ENCODE results near the gene ABCB10. TPM values are rescaled to one million over a fixed set of nuclear protein-coding genes. Genes with fewer than 3 reads are reported as not detected.

The ABCB10 gene
- total RNA-seq, 1 donor from 2014 or later: 16.4 TPM

DNA sequence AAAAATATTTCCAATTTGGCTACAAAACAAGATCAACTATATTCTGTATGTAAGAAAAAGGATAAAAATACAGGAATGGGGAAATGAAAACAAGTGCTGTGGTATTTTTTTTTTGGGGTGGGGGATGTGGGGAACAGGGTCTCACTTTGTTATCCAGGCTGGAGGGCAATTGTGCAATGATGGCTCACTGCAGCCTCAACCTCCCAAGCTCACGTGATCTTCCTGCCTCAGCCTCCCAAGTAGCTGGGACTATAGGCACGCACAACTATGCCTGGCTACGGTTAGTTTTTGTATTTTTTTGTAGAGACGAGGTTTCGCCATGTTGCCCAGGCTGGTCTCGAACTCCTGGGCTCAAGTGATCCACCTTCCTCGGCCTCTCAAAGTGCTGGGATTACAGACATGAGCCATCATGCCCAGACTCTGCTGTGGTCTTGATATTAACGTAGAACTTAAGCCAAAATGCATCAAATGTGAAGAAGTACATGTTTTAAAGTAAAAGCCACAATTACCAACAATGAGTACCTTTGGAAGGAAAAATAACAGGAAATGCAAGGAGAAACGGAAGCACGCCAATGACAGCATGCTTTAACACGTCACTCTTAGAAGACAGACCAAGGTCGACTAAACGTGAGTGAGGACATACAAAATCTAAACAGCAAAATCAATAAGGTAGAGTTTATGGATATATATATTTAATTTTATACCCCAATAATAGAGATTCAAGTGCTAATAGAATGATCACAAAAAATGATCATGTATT lies 8.8 kb upstream of the ABCB10 start:
- DNase-seq (ENCODE audit: low read depth) (no peak), FAIRE-seq (no peak)
- H3K79me2 ChIP-seq (ENCODE audit: insufficient read depth, low read length): no peaks in the 10 kb centered on the region
- no peaks in the 10 kb centered on the region for H3K9me3 ChIP-seq (ENCODE audit: insufficient read depth, low read depth, low read length)
- TF ChIP-seq, protein P1, sequence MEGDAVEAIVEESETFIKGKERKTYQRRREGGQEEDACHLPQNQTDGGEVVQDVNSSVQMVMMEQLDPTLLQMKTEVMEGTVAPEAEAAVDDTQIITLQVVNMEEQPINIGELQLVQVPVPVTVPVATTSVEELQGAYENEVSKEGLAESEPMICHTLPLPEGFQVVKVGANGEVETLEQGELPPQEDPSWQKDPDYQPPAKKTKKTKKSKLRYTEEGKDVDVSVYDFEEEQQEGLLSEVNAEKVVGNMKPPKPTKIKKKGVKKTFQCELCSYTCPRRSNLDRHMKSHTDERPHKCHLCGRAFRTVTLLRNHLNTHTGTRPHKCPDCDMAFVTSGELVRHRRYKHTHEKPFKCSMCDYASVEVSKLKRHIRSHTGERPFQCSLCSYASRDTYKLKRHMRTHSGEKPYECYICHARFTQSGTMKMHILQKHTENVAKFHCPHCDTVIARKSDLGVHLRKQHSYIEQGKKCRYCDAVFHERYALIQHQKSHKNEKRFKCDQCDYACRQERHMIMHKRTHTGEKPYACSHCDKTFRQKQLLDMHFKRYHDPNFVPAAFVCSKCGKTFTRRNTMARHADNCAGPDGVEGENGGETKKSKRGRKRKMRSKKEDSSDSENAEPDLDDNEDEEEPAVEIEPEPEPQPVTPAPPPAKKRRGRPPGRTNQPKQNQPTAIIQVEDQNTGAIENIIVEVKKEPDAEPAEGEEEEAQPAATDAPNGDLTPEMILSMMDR (IDR thresholded peaks at IDR 0.05; ENCODE audit: insufficient read depth, low read depth, low read length): no peak
- no peak for TF ChIP-seq EZH2 (IDR thresholded peaks at IDR 0.05; ENCODE audit: insufficient read depth, low read length)
- Mint-ChIP-seq H3K4me3 (ENCODE audit: unreplicated experiment) (no peak overlapping the region), H3K27me3 (ENCODE audit: low read depth, unreplicated experiment) (no peaks in the 10 kb centered on the region), H3K9me3 (ENCODE audit: unreplicated experiment) (no peaks in the 10 kb centered on the region), H3K4me1 (ENCODE audit: low read depth, unreplicated experiment) (peaks cover 11% of the 10 kb centered on the region), H3K27ac (ENCODE audit: unreplicated experiment) (no peak overlapping the region), H3K36me3 (ENCODE audit: low read depth, unreplicated experiment) (no peaks in the 10 kb centered on the region)
- no peaks in the 10 kb centered on the region for H4K20me1 ChIP-seq (ENCODE audit: insufficient read depth, low read length)
- no peak overlapping the region for H3K27ac ChIP-seq (ENCODE audit: low read depth, low read length)
- H3K4me1 ChIP-seq (ENCODE audit: insufficient read depth, low read length): no peaks in the 10 kb centered on the region
- H3K27me3 ChIP-seq (ENCODE audit: insufficient read depth, low read length): peaks cover 2% of the 10 kb centered on the region
- H2AFZ ChIP-seq (ENCODE audit: low read depth, low read length): no peak overlapping the region
- H3K4me2 ChIP-seq (ENCODE audit: low read length): no peak overlapping the region
- H3K4me3 ChIP-seq (ENCODE audit: insufficient read depth, low read depth, low read length): no peak overlapping the region
- H3K9ac ChIP-seq (ENCODE audit: low read length): no peak overlapping the region
- H3K36me3 ChIP-seq (ENCODE audit: insufficient read depth, low read length): no peaks in the 10 kb centered on the region

GRCh38 chr1:229563701-229564100 lies 5.2 kb upstream of the ABCB10 start:
- Mint-ChIP-seq H3K4me1 (ENCODE audit: low read depth, unreplicated experiment) (peaks cover 11% of the 10 kb centered on the region), H3K36me3 (ENCODE audit: low read depth, unreplicated experiment) (no peaks in the 10 kb centered on the region), H3K27ac (ENCODE audit: unreplicated experiment) (no peak overlapping the region), H3K4me3 (ENCODE audit: unreplicated experiment) (peak overlapping the region; percentile 69), H3K27me3 (ENCODE audit: low read depth, unreplicated experiment) (no peaks in the 10 kb centered on the region), H3K9me3 (ENCODE audit: unreplicated experiment) (no peaks in the 10 kb centered on the region)
- Histone ChIP-seq H3K4me2 (ENCODE audit: low read length) (no peak overlapping the region), H3K4me3 (ENCODE audit: insufficient read depth, low read depth, low read length) (no peak overlapping the region), H2AFZ (ENCODE audit: low read depth, low read length) (peak overlapping the region; percentile 35), H3K9me3 (ENCODE audit: insufficient read depth, low read depth, low read length) (no peaks in the 10 kb centered on the region), H3K9ac (ENCODE audit: low read length) (no peak overlapping the region), H3K36me3 (ENCODE audit: insufficient read depth, low read length) (no peaks in the 10 kb centered on the region), H3K79me2 (ENCODE audit: insufficient read depth, low read length) (no peaks in the 10 kb centered on the region), H4K20me1 (ENCODE audit: insufficient read depth, low read length) (no peaks in the 10 kb centered on the region), H3K4me1 (ENCODE audit: insufficient read depth, low read length) (peaks cover 3% of the 10 kb centered on the region), H3K27me3 (ENCODE audit: insufficient read depth, low read length) (no peaks in the 10 kb centered on the region), H3K27ac (ENCODE audit: low read depth, low read length) (no peak overlapping the region)
- TF ChIP-seq EZH2 (IDR thresholded peaks at IDR 0.05; ENCODE audit: insufficient read depth, low read length): no peak
- TF ChIP-seq, protein P1 (IDR thresholded peaks at IDR 0.05; ENCODE audit: insufficient read depth, low read depth, low read length): no peak
- DNase-seq (ENCODE audit: low read depth) (no peak), FAIRE-seq (no peak)

DNA sequence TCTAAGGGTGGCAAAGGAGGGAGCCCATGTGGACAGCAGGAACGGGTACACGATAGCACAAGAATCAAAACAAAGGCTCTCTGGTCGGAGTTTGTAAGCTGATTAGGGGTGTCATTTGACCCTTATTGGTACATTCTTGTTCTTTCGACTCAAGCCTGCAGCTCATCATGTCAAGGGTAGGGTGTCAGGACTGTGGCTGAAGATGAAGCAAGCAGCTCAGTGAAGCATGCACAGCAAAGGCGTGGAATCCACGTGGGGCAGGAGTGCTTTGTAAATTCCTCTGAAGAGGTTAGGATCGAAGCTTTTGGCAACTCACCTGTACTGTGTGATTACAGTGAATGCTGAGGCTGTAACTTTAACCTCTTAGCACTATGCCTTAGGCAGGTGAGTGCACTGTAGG lies 4.7 kb upstream of the ABCB10 start:
- TF ChIP-seq, protein P1 (IDR thresholded peaks at IDR 0.05; ENCODE audit: insufficient read depth, low read depth, low read length): no peak
- TF ChIP-seq EZH2 (IDR thresholded peaks at IDR 0.05; ENCODE audit: insufficient read depth, low read length): no peak
- Histone ChIP-seq H3K4me2 (ENCODE audit: low read length) (no peak overlapping the region), H3K4me1 (ENCODE audit: insufficient read depth, low read length) (peaks cover 3% of the 10 kb centered on the region), H3K36me3 (ENCODE audit: insufficient read depth, low read length) (no peaks in the 10 kb centered on the region), H3K27ac (ENCODE audit: low read depth, low read length) (no peak overlapping the region), H4K20me1 (ENCODE audit: insufficient read depth, low read length) (no peaks in the 10 kb centered on the region), H3K9me3 (ENCODE audit: insufficient read depth, low read depth, low read length) (no peaks in the 10 kb centered on the region), H3K79me2 (ENCODE audit: insufficient read depth, low read length) (no peaks in the 10 kb centered on the region), H2AFZ (ENCODE audit: low read depth, low read length) (peak overlapping the region; percentile 35), H3K9ac (ENCODE audit: low read length) (no peak overlapping the region), H3K4me3 (ENCODE audit: insufficient read depth, low read depth, low read length) (no peak overlapping the region), H3K27me3 (ENCODE audit: insufficient read depth, low read length) (no peaks in the 10 kb centered on the region)
- no peaks in the 10 kb centered on the region for H3K36me3 Mint-ChIP-seq (ENCODE audit: low read depth, unreplicated experiment)
- no peaks in the 10 kb centered on the region for H3K27me3 Mint-ChIP-seq (ENCODE audit: low read depth, unreplicated experiment)
- peak overlapping the region; percentile 35 for H3K27ac Mint-ChIP-seq (ENCODE audit: unreplicated experiment)
- peaks cover 11% of the 10 kb centered on the region for H3K4me1 Mint-ChIP-seq (ENCODE audit: low read depth, unreplicated experiment)
- H3K4me3 Mint-ChIP-seq (ENCODE audit: unreplicated experiment): no peak overlapping the region
- FAIRE-seq (no peak), DNase-seq (ENCODE audit: low read depth) (no peak)
- no peaks in the 10 kb centered on the region for H3K9me3 Mint-ChIP-seq (ENCODE audit: unreplicated experiment)

Measured in astrocyte (in vitro differentiated cells and primary cell).